Endothelial cell of umbilical vein (primary cell): ENCODE results near the gene DGKH. TPM values are rescaled to one million over a fixed set of nuclear protein-coding genes. Genes with fewer than 3 reads are reported as not detected.

Experiments used
- BruUV-seq: library from RNA; stranded (reverse); fragments of 400-500 nt; replicated peaks from 2 replicates; lab custom pipeline; 2021; lab: Mats Ljungman, UMichigan
- CTCF ChIA-PET: fragments of 300-600, 350-600 bp; sonication (Branson Sonifier 250); formaldehyde crosslinking; loops from one replicate; lab custom pipeline; 2021; ENCODE audit warnings: antibody characterized with exemption, inconsistent platforms; lab: Charles Lee
- POLR2A ChIA-PET: fragments of 300-600, 350-600 bp; sonication (Branson Sonifier 250); formaldehyde crosslinking; loops from one replicate; lab custom pipeline; 2021; ENCODE audit warnings: antibody characterized with exemption, inconsistent platforms; lab: Charles Lee
- DNase-seq: peaks from one replicate; pipeline ENCODE4 v3.0.0-alpha.2; 2011; ENCODE audit warnings: low read depth, low spot score
- FAIRE-seq: peaks from 2 replicates; lab custom pipeline; 2011; peaks lifted over from hg19 to GRCh38; lab: Jason Lieb, UNC
- H2AFZ ChIP-seq: 2 replicates; pipeline ENCODE4 v1.6.0; 2012; ENCODE audit warnings: low read depth, low read length, control low read depth, inconsistent platforms
- H3K27ac ChIP-seq: 2 replicates; pipeline ENCODE4 v1.5.1; 2011; ENCODE audit warnings: low read depth, mild to moderate bottlenecking, control low read depth, low read length, moderate library complexity; ENCODE audit not compliant: insufficient read depth
- H3K27me3 ChIP-seq, 2 experiments: 2 replicates each; pipeline versions ENCODE4 v1.6.0 to v1.6.1; 2011; ENCODE audit warnings: low read length in 2 of 2, mixed read lengths in 1 of 2; ENCODE audit not compliant: control insufficient read depth in 2 of 2, insufficient read depth in 2 of 2
- H3K36me3 ChIP-seq, 2 experiments: 2 replicates in 1 of 2; 3 replicates in 1 of 2; pipeline ENCODE4 v1.5.1; 2011; ENCODE audit warnings: low read length in 2 of 2, mild to moderate bottlenecking in 1 of 2, moderate library complexity in 1 of 2; ENCODE audit not compliant: control insufficient read depth in 2 of 2, insufficient read depth in 2 of 2; ENCODE audit errors: extremely low read depth in 1 of 2
- H3K4me1 ChIP-seq: 3 replicates; pipeline ENCODE4 v1.5.1; 2011; ENCODE audit warnings: mild to moderate bottlenecking, low read length; ENCODE audit not compliant: control insufficient read depth, insufficient read depth; ENCODE audit errors: extremely low read depth
- H3K4me2 ChIP-seq: 2 replicates; pipeline ENCODE4 v1.6.1; 2011; ENCODE audit warnings: low read length, control low read depth, mixed read lengths; ENCODE audit not compliant: insufficient read depth
- H3K4me3 ChIP-seq, 3 experiments: fragments of 200-600 bp in 1 of 3; sonication (generic), shearing (Covaris generic) in 1 of 3; replicated peaks in 1 of 3; 2 replicates each; pipeline ENCODE4 v1.5.1; 2011 to 2016; ENCODE audit warnings: control low read depth in 3 of 3, low read length in 3 of 3, mild to moderate bottlenecking in 2 of 3, inconsistent platforms in 1 of 3, low read depth in 1 of 3, moderate library complexity in 1 of 3; ENCODE audit not compliant: insufficient read depth in 1 of 3
- H3K79me2 ChIP-seq: 2 replicates; pipeline ENCODE4 v1.6.0; 2012; ENCODE audit warnings: low read length, inconsistent platforms; ENCODE audit not compliant: control insufficient read depth, insufficient read depth
- H3K9ac ChIP-seq: replicated peaks from 2 replicates; pipeline ENCODE3; 2011; ENCODE audit warnings: low read length, control low read depth; ENCODE audit not compliant: insufficient read depth; ENCODE audit errors: extremely low read depth
- H3K9me1 ChIP-seq: replicated peaks from 3 replicates; pipeline ENCODE4 v1.6.0; 2011; ENCODE audit warnings: mild to moderate bottlenecking, low read length; ENCODE audit not compliant: control insufficient read depth, insufficient read depth; ENCODE audit errors: extremely low read depth
- H3K9me3 ChIP-seq: replicated peaks from 2 replicates; pipeline ENCODE4 v1.5.1; 2012; ENCODE audit warnings: low read length, inconsistent platforms; ENCODE audit not compliant: control insufficient read depth, insufficient read depth
- H4K20me1 ChIP-seq: replicated peaks from 2 replicates; pipeline ENCODE3; 2011; ENCODE audit warnings: mild to moderate bottlenecking, low read length; ENCODE audit not compliant: control insufficient read depth, insufficient read depth; ENCODE audit errors: extremely low read depth
- EZH2 ChIP-seq: IDR thresholded peaks from 2 replicates; pipeline ENCODE4 v1.6.1; 2012; ENCODE audit warnings: borderline replicate concordance, low read depth, mild to moderate bottlenecking, moderate library complexity, low read length, inconsistent platforms; ENCODE audit not compliant: severe bottlenecking
- FOS ChIP-seq: IDR thresholded peaks from 2 replicates; pipeline ENCODE4 v1.6.1; 2011; ENCODE audit warnings: mild to moderate bottlenecking, low read length, moderate library complexity, borderline replicate concordance; ENCODE audit not compliant: insufficient read depth
- JUN ChIP-seq: IDR thresholded peaks from 2 replicates; pipeline ENCODE4 v1.6.1; 2011; ENCODE audit warnings: borderline replicate concordance, low read depth; ENCODE audit not compliant: insufficient read length, insufficient read depth
- MYC ChIP-seq: IDR thresholded peaks from one replicate; pipeline ENCODE4 v1.6.1; 2011; ENCODE audit warnings: mild to moderate bottlenecking, low read depth, low read length
- POLR2A ChIP-seq: IDR thresholded peaks from 2 replicates; pipeline ENCODE4 v1.6.1; 2012; ENCODE audit warnings: low read depth, mild to moderate bottlenecking, control low read depth, low read length
- POLR2AphosphoS5 ChIP-seq: IDR thresholded peaks from 2 replicates; pipeline ENCODE4 v1.6.1; 2012; ENCODE audit warnings: low read depth, mild to moderate bottlenecking, control low read depth, low read length, moderate library complexity; ENCODE audit not compliant: insufficient read depth
- dilution Hi-C: fragments of 300-500 bp; cut with MboI; formaldehyde crosslinking; loops from one replicate; pipeline ENCODE4 v1.15.0; 2019; ENCODE audit warnings: low sequenced_read_pairs; ENCODE audit not compliant: extremely low pct_ligation_motif_present
- intact Hi-C: fragments of 100-400 bp; cut with micrococcal nuclease; formaldehyde crosslinking; loops from one replicate; pipeline ENCODE4 v1.10.0; 2022
- polyA plus RNA-seq, 4 experiments: library from polyadenylated mRNA; depleted of rRNA in 3 of 4; stranded (reverse) in 3 of 4; unstranded in 1 of 4; fragments of >200 nt; gene quantifications; 2 replicates each; pipeline versions ENCODE4 v1.2.1 to v1.2.3, GENCODE V29; 2011 to 2012; ENCODE audit warnings: missing spikeins in 1 of 4
- total RNA-seq: library from RNA; stranded (reverse); gene quantifications from 2 replicates; pipeline ENCODE4 v1.2.3, GENCODE V29; 2021
- TF ChIP-seq, protein P1 (sequence below), 2 donors: IDR thresholded peaks; 1 replicate in 1 of 2; 2 replicates in 1 of 2; pipeline ENCODE4 v1.5.1; 2011; ENCODE audit warnings: low read length in 2 of 2, mild to moderate bottlenecking in 2 of 2, moderate library complexity in 2 of 2, control low read depth in 1 of 2, inconsistent platforms in 1 of 2, low read depth in 1 of 2; ENCODE audit not compliant: insufficient read depth in 1 of 2; ENCODE audit errors: extremely low read depth in 1 of 2
- TF ChIP-seq, protein P2 (sequence below): IDR thresholded peaks from 2 replicates; pipeline ENCODE4 v1.6.1; 2011; ENCODE audit not compliant: insufficient read depth, insufficient read length

Gene DGKH
- total and polyA plus RNA-seq, 2 donors (not counting 3 experiments of a cell fraction or from before 2014, with no cell fraction given): 4.1 to 30.1 TPM

DNA sequence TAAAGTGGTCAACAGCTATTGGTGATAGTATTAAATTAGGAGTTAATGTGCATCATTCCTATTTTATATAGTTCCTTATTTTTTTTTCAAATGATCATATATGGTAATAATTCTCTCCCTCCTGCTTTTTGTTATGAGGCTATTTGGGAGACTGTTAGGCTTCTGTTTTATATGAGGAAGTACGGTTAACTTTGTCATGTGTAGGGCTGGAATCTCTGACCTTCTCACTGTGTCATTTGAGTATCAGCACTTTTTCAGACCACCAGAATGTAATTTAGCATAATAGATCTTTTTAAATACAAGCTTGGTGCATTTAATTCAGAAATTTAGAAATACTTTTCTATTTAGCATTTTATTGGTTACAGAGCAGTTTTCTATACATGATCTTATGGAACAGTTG lies 7.7 kb downstream of the DGKH start:
- no TSS peak for BruUV-seq
- Histone ChIP-seq H3K4me2 (no peak overlapping the region), H3K79me2 (peaks cover 55% of the 10 kb centered on the region), H3K4me3 (no peak overlapping the region), H3K9ac (no peak overlapping the region), H3K36me3 (peaks cover 1 to 4% of the 10 kb centered on the region in 2 experiments), H4K20me1 (peaks cover 2% of the 10 kb centered on the region), H3K27me3 (no peaks in the 10 kb centered on the region), H3K27ac (no peak overlapping the region), H2AFZ (no peak overlapping the region), H3K9me3 (no peaks in the 10 kb centered on the region), H3K4me1 (no peaks in the 10 kb centered on the region), H3K9me1 (no peaks in the 10 kb centered on the region)
- dilution Hi-C loops (no loop called here), intact Hi-C loops (no loop called here)
- FAIRE-seq (no peak), DNase-seq (no peak)
- TF ChIP-seq, protein P1, sequence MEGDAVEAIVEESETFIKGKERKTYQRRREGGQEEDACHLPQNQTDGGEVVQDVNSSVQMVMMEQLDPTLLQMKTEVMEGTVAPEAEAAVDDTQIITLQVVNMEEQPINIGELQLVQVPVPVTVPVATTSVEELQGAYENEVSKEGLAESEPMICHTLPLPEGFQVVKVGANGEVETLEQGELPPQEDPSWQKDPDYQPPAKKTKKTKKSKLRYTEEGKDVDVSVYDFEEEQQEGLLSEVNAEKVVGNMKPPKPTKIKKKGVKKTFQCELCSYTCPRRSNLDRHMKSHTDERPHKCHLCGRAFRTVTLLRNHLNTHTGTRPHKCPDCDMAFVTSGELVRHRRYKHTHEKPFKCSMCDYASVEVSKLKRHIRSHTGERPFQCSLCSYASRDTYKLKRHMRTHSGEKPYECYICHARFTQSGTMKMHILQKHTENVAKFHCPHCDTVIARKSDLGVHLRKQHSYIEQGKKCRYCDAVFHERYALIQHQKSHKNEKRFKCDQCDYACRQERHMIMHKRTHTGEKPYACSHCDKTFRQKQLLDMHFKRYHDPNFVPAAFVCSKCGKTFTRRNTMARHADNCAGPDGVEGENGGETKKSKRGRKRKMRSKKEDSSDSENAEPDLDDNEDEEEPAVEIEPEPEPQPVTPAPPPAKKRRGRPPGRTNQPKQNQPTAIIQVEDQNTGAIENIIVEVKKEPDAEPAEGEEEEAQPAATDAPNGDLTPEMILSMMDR (IDR thresholded peaks at IDR 0.05; ENCODE audit: extremely low read depth in 1 of 2, insufficient read depth in 1 of 2, low read depth in 1 of 2, low read length in 2 of 2): no peak
- TF ChIP-seq EZH2: no peak
- no peak for TF ChIP-seq JUN
- TF ChIP-seq, protein P2, sequence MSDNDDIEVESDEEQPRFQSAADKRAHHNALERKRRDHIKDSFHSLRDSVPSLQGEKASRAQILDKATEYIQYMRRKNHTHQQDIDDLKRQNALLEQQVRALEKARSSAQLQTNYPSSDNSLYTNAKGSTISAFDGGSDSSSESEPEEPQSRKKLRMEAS: no peak
- TF ChIP-seq POLR2AphosphoS5: no peak
- no peak for TF ChIP-seq MYC
- TF ChIP-seq FOS: no peak
- no peak for TF ChIP-seq POLR2A
- ChIA-PET POLR2A (no interaction called here), CTCF (interaction anchor here (0.8 to 1.0 kb wide), 2 partner anchors 14 to 381 kb away, joined by 3 to 4 read pairs; no protein-coding TSS in a partner anchor)
